Kidney capillary endothelial cell (primary cell): ENCODE measurements around the gene PIP4K2A.
"Not testable (repeated sequence)": the region's sequence is repeated elsewhere in the genome, so short reads cannot be mapped to it uniquely, and the experiment has no call there.

Experiments
- DNase-seq: peaks from one replicate; pipeline ENCODE4 v3.0.0-alpha.2; 2018; ENCODE audit warnings: low spot score

PIP4K2A gene

DNA sequence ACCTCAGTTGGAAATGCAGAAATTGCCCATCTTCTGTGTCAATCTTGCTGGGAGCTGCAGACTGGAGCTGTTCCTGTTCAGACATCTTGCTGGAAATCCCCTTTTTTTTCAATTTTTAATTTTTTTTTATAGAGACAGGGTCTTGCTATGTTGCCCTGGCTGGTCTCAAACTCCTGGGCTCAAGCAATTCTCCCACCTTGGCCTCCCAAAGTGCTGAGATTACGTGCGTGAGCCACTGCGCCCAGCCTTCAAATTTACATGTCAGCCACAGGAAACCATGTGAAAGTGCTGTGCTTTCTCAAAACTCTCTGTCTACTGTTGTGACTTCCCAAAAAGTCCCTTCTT is 200.0 kb downstream of the PIP4K2A start:
- not testable (repeated sequence) for DNase-seq

DNA sequence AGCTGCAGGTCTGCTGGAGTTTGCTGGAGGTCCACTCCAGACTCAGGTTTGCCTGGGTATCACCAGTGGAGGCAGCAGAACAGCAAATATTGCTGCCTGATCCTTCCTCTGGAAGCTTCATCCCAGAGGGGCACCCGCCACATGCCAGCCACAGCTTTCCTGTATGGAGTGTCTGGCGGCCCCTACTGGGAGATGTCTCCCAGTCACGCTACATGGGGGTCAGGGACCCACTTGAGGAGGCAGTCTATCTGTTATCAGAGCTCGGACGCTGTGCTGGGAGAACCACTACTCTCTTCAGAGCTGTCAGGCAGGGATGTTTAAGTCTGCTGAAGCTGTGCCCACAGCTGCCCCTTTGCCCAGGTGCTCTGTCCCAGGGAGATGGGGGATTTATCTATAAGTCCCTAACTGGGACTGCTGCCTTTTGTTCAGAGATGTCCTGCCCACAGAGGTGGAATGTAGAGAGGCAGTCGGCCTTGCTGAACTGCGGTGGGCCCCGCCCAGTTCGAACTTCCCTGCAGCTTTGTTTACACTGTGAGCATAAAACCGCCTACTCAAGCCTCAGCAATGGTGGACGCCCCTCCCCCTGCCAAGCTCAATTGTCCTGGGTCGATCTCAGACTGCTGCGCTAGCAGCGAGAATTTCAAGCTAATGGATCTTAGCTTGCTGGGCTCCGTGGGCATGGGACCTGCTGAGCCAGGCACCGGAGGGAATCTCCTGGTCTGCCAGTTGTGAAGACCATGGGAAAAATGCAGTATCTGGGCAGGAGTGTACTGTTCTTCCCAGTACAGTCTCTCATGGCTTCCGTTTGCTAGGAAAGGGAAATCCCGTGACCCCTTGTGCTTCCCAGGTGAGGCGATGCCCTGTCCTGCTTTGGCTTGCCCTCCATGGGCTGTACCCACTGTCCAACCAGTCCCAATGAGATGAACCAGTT is 200.6 kb downstream of the PIP4K2A start:
- not testable (repeated sequence) for DNase-seq

DNA sequence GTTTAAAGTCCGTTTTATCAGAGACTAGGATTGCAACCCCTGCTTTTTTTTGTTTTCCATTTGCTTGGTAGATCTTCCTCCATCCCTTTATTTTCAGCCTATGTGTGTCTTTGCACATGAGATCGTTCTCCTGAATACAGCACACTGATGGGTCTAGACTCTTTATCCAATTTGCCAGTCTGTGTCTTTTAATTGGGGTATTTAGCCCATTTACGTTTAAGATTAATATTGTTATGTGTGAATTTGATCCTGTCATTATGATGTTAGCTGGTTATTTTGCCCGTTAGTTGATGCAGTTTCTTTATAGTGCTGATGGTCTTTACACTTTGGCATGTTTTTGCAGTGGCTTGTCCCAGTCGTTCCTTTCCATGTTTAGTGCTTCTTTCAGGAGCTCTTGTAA is 202.4 kb downstream of the PIP4K2A start:
- DNase-seq, result not testable (repeated sequence)

DNA sequence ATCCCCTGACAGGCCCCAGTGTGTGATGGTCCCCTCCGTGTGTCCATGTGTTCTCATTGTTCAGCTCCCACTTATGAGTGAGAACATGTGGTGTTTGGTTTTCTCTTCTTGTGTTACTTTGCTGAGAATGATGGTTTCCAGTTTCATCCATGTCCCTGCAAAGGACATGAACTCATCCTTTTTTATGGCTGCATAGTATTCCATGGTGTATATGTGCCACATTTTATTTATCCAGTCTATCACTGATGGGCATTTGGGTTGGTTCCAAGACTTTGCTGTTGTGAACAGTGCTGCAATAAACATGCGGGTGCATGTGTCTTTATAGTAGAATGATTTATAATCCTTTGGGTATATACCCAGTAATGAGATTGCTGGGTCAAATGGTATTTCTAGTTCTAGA is 206.2 kb downstream of the PIP4K2A start:
- not testable (repeated sequence) for DNase-seq

DNA sequence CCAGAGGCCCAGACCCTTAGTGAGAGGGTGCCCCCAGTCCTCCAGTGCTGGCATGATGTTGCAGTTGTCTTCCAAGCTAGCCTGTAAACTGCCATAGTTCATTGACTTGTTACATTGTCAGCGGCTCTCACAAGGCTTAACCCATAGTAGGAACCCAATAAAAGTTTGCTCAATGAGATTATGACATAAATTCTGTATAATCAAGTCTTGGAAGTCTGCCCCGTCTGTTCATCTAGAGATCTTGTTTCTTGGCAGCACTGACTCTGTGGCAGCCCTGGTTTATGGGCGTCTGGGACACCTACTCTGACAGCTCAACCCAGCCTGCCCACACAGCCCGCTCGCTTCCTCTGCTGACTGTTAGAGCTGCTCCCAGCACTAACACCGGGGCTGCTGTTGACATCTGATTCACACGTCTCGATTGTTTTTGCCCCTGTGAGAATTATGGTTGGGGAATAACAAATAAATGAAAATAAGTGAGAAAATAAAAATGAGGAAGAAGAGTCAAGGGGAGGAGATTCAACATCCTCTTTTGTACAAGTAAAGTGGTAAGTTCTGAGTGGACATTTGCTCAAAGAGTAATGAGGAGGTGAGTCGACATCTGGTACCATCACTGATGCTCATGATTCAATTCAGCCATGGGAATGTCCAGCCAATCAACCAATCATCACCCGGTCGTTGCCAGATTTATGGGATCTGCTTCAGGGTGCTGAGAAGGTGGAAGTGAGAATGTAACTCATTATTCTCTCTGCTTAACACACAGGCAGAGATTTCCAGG is 208.3 kb downstream of the PIP4K2A start:
- no peak for DNase-seq

DNA sequence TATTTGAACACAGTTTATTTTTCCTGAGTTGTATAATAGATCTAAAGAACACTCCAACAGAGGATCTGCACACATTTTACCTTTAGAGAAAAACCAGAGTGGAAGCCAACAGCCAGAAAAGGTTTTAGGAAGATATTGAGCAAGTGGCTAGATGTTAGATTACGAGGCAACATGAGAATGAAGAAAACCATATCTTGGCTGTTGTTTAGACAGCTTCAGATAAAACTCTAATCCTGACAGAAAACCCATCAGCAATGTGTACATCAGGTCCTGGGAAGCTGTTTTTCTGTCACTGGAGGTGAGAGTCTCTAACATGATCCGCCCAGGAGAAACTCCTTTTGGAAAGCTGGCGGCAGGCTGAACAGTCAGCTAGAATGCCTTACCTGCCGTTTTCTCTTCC is 209.6 kb downstream of the PIP4K2A start:
- DNase-seq, result no peak

DNA sequence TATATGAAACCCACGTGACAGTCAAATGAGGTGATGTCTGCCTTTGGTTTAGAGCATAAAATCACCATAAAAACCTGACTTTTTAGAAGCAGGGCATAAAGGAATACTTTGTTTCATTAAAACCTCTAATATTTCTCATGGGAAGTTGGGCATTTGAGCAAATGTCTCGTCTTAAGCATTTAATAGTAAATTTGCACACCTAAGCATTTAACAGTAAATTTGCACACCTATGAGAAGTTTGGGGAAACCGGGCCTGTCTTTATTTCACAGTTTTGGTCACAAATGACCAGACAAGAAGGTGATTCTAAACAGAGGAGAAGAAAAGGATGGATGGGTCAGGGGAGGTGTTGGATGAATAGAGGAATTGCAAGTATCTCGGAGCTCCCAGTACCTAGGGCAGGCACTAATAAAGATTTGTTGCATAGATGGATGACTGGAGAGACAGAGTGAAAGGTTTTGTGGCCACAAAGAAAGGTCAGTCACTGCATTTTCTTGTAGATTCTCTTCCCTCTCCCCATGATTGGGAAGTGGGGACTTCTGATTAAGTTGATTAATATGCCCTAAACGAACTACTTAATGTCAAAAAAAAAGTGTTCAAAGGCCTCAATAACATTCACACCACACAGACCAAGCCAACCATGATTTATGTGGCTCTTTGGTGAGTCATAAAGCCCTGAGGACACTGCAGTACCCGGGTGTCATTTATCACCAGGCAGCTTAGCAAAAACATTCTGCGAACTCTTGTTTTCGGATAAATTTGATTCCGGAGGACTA is 210.9 kb downstream of the PIP4K2A start:
- no peak for DNase-seq

DNA sequence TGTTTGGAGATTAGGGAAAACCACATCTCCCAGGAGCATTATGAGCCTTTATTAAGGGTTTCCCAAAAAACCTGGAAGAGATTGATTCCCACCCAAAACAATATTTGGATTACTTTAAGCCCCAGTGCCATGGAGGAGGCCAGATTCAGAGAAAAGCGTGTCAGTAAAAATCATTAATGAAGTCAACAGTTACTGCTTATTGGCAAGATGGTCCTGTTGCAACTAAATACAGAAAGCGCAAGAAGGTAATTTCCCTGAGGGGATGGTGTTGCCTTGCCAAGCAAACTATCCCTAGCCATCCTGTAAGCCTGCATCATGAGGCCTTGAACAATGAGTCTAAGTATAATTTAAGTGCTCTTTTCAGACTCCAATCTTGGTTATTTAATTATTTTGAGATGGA is 212.5 kb downstream of the PIP4K2A start:
- no peak for DNase-seq

DNA sequence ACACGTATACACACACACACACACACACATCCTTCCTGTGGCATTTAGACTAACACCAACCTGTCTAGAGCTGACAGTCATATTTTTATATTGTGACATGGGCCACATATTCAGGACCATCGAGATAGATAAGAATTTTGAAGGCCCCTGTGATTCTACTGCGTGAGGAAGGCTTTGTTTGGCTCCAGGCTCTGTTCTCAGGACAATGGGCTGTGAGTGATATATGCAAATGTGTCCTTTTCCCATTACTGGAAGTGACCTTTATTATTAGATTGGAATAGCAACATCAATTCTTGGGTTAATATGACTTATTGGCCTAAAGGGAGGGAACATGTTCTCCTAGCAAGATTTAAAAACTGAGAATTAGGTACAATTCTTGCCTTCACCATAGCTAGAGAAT is 213.0 kb downstream of the PIP4K2A start:
- DNase-seq, result no peak

DNA sequence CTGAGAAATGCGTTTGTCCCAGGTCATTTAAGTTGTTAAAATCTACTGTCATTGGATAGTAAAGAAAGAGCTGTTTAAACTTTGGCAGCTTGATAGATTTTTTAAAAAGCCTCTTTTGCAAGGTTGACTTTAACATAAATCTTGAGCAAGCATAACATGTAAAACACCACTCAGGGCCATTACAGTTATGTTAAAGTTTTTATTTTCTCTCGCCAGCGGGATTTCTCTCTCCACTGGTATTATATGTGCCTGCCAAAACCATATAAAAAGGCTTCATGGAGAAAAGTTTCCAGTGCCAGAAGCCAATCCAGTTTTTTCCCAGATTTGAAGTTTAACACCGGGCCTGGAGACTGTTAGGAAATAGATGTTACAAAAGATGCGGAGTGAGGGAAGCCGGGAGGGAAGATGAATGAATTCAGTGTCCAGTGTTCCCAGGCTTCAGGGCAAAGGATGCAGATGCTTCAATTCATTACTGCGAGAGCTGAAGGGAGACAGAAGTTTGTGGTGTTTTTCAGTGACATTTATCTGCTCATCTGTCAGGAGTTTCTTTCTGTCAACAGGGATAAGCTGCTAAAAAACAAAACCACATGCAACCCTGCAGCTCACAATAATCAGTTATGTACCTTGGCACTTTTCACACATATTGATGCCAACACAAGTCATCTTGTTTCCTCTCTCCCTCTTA is 213.6 kb downstream of the PIP4K2A start:
- DNase-seq, result no peak

DNA sequence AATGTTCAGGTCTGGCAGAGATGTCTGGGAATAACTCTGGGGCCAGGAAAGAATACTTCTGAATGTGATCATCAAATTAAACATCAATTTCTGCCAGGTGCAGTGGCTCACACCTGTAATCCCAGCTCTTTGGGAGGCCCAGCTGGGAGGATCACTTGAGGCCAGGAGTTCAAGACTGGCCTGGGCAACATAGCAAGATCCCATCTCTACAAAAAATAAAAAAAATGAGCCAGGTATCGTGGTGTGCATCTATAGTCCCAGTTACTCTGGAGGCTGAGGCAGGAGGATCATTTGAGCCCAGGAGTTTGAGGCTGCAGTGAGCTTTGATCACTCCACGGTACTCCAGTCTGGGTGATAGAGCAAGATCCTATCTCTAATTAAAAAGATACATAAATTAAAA is 214.4 kb downstream of the PIP4K2A start:
- not testable (repeated sequence) for DNase-seq

DNA sequence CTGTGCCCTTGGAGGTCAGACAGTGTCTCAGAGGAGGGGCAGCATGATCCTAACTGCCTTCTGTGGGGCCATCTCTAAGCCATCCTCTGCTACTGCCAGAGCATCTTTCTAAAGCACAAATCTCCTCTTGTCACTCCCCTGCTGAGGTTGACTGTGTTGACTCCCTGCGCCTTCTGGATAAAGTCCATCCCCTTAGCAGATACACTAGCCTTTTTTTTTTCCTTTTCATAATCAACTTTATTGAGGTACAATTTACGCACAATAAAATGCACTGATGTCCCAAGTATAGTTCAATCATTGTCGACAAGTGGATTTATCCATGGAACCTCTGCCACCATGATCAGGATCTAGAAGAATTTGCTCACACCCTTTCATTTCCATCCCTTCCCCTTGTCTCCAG is 219.0 kb downstream of the PIP4K2A start:
- DNase-seq, result no peak

DNA sequence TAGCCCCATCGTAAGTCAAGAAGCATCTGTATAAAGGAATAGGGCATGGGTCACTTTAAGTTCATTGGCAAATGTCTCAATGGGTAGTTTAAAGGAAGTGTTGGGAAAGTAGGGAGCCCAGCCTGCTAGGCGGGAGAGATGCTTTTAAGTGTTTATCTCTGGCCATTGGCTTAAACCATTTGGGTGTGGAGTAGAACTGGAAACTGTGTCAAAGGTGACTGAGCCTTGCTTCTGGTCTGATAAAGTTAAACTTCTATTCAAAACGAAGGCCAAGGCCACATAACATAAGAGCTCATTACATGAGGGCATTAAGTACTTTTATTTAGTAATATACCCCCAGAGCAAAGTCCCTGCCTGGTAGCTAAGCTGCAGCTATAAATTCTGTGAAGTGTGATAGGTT is 220.4 kb downstream of the PIP4K2A start:
- no peak for DNase-seq

DNA sequence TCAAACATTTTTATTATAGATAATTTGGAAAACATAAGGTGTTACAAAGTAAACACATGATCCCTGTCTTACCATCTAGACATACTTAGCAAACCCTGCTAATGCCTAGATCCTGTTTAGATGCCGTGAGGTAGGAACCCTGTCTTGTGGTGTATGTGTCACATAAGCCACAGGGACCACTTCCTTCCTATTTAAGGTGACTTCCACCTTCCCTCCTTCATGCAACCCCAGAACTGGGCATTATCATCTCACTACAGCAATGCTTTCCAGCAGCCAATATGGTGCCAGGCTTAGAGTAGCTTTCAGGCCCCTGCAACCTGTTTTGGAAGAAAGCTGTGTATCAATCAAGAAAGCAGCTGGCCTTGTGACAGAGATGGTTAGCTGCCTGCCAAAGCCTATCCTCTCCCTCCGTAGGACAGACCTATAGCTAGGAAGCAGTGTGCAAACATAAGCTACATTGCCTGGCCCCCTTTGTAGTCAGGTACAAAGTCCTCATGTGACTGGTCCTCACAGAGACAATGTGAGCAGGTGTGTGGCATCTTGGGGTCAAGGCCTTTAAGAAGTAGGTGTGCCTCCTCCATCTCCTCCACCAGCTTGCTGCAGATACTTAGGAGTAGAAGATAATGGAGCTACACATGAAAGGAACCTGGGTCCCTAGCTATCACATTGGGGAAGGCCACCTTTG is 222.3 kb downstream of the PIP4K2A start:
- no peak for DNase-seq

DNA sequence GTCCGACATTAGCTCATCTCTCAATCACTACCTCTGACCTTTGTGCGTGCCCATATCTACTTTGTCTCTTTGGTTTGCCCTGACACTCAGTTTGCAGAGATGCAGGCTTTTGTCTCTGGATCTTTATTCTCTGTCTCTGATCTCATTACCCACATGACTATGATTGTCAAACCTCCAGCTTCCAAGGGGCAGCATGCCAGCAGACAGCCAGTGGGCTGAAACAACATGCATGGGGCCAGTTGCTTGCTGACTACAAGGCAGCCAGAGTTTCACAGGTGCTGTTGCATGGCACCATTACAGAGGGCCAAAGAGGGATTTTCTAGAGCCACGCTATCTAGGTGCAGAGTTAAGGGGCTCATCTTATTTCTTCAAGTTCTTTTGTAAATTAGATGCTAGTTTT is 222.9 kb downstream of the PIP4K2A start:
- DNase-seq, result no peak

DNA sequence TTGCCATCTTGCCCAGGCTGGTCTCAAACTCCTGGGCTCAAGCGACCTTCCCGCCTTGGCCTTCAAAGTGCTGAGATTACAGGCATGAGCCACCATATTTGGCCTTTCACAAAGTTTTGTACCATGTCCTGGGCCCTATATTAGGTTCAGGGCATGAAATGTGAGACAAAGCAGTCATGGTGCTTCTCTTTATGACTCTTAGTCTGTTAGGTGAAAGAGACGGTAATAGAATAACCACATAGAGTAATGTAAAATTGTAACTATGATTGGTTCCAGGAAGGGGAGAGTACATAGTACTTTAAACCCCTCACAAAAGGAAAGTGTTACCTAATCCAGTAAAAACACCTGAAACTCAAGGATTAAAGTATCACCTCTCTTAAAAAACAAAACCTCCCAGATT is 224.4 kb downstream of the PIP4K2A start:
- DNase-seq, result no peak

DNA sequence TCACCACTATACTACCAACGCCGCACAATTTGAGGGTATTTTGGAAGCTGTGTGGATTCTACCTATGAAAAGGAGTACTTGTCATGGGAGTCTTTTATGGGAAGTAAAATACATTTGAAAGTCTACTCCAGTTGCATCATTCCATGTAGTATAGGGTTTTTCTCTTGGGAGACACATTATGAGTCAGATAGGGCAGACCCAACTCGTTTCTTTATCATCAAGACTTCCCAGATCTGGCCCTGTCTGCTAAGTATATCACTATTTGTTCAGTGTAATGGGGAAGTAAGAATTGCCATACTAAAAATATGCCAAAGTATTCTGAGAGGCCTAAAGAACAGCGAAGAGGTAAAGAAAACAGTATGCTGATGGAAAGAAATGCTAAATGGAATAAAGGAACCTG is 224.9 kb downstream of the PIP4K2A start:
- DNase-seq, result no peak

DNA sequence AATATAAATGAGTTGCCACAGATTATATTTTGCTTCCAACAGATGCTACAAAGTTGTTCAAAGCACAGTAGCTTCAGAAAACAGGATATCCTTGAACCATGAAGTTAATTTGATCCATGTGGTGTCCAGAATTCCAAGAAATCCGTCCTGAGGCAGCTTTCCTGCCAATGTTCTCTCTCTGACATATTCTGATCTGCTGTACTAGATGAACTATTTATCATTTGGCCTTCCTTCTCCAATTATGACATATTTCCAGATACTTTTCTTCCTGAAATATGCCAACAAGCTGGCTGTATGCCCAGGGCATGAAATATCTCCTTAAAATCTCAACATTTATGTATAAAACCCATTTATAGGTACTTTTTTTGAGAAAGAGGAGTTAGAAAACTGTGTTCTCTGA is 227.9 kb downstream of the PIP4K2A start:
- DNase-seq, result no peak
